Trophoblast cell (in vitro differentiated cells and primary cell): Measurements from ENCODE around the gene TACR1.
A peak's percentile ranks its signal among the peaks of the same experiment; 100 is the strongest.
"Not testable (repeated sequence)": the region's sequence is repeated elsewhere in the genome, so short reads cannot be mapped to it uniquely, and the experiment has no call there.

ENCODE experiments used
- DNase-seq, 2 donors: peaks; one replicate each; pipeline ENCODE4 v3.0.0-alpha.2; 2016
- H2AFZ ChIP-seq: 2 replicates; pipeline ENCODE4 v1.6.1; 2013; ENCODE audit warnings: low read length, moderate library complexity, mild to moderate bottlenecking; ENCODE audit not compliant: insufficient read depth, poor library complexity
- H2AK5ac ChIP-seq: 2 replicates; pipeline ENCODE4 v1.6.1; 2013; ENCODE audit warnings: mild to moderate bottlenecking, low read length
- H2BK120ac ChIP-seq: 2 replicates; pipeline ENCODE4 v1.6.1; 2013; ENCODE audit warnings: low read length, mild to moderate bottlenecking, moderate library complexity; ENCODE audit not compliant: insufficient read depth, poor library complexity
- H2BK12ac ChIP-seq: 2 replicates; pipeline ENCODE4 v1.6.1; 2013; ENCODE audit warnings: mild to moderate bottlenecking, low read length, moderate library complexity
- H2BK5ac ChIP-seq: 2 replicates; pipeline ENCODE4 v1.6.1; 2013; ENCODE audit warnings: low read length, low read depth, moderate library complexity, mild to moderate bottlenecking; ENCODE audit not compliant: poor library complexity
- H3K14ac ChIP-seq: 2 replicates; pipeline ENCODE4 v1.6.1; 2013; ENCODE audit warnings: mild to moderate bottlenecking, low read length
- H3K18ac ChIP-seq: 2 replicates; pipeline ENCODE4 v1.6.1; 2013; ENCODE audit warnings: mild to moderate bottlenecking, low read length
- H3K23ac ChIP-seq: 2 replicates; pipeline ENCODE4 v1.6.1; 2013; ENCODE audit warnings: low read length
- H3K27ac ChIP-seq: 2 replicates; pipeline ENCODE4 v1.5.1; 2013; ENCODE audit warnings: low read depth, mild to moderate bottlenecking, inconsistent platforms, low read length, moderate library complexity
- H3K27me3 ChIP-seq: 2 replicates; pipeline ENCODE4 v1.6.1; 2013; ENCODE audit warnings: inconsistent platforms, mild to moderate bottlenecking, low read length, moderate library complexity; ENCODE audit not compliant: insufficient read depth
- H3K36me3 ChIP-seq, 2 experiments: 1 replicate in 1 of 2; 2 replicates in 1 of 2; pipeline ENCODE4 v1.6.1; 2013; ENCODE audit warnings: low read length in 2 of 2, mild to moderate bottlenecking in 2 of 2, moderate library complexity in 1 of 2; ENCODE audit not compliant: insufficient read depth in 2 of 2, control insufficient read depth in 1 of 2
- H3K4ac ChIP-seq: 2 replicates; pipeline ENCODE4 v1.6.1; 2013; ENCODE audit warnings: low read depth, mild to moderate bottlenecking, low read length, moderate library complexity
- H3K4me1 ChIP-seq, 2 experiments: 1 replicate in 1 of 2; 2 replicates in 1 of 2; pipeline ENCODE4 v1.6.1; 2013; ENCODE audit warnings: low read length in 2 of 2, mild to moderate bottlenecking in 2 of 2, moderate library complexity in 1 of 2; ENCODE audit not compliant: insufficient read depth in 2 of 2, control insufficient read depth in 1 of 2
- H3K4me2 ChIP-seq: 2 replicates; pipeline ENCODE4 v1.6.1; 2013; ENCODE audit warnings: inconsistent platforms, mild to moderate bottlenecking, low read length, moderate library complexity
- H3K4me3 ChIP-seq: 2 replicates; pipeline ENCODE4 v1.5.1; 2013; ENCODE audit warnings: mild to moderate bottlenecking, low read depth, low read length, inconsistent platforms
- H3K79me1 ChIP-seq: one replicate; pipeline ENCODE4 v1.6.1; 2013; ENCODE audit warnings: low read length
- H3K79me2 ChIP-seq: 2 replicates; pipeline ENCODE4 v1.6.1; 2013; ENCODE audit warnings: low read length, mild to moderate bottlenecking; ENCODE audit not compliant: control insufficient read depth, insufficient read depth, poor library complexity
- H3K9ac ChIP-seq: 2 replicates; pipeline ENCODE4 v1.6.1; 2013; ENCODE audit warnings: mild to moderate bottlenecking, low read length
- H3K9me3 ChIP-seq: 2 replicates; pipeline ENCODE4 v1.6.1; 2013; ENCODE audit warnings: low read depth, mild to moderate bottlenecking, control low read depth, inconsistent platforms, low read length; ENCODE audit not compliant: insufficient read depth
- H4K12ac ChIP-seq: 2 replicates; pipeline ENCODE4 v1.6.1; 2013; ENCODE audit warnings: low read depth, mild to moderate bottlenecking, low read length, moderate library complexity
- H4K8ac ChIP-seq: 2 replicates; pipeline ENCODE4 v1.6.1; 2013; ENCODE audit warnings: low read depth, mild to moderate bottlenecking, low read length, moderate library complexity
- H4K91ac ChIP-seq: one replicate; pipeline ENCODE4 v1.6.1; 2013; ENCODE audit warnings: low read depth, mild to moderate bottlenecking, low read length, moderate library complexity
- WGBS: extraction: QIAGEN DNeasy Blood & Tissue Kit; methylation state at CpG from one replicate; pipeline ENCODE4 v1.1.7; 2013; ENCODE audit warnings: missing lambda C conversion rate; ENCODE audit not compliant: insufficient read length, insufficient coverage; ENCODE audit errors: extremely low coverage; 5-methylcytosine and 5-hydroxymethylcytosine counted together

TACR1 gene

GRCh38 chr2:75175456-75175855 is 23.9 kb downstream of the TACR1 start:
- Histone ChIP-seq H2AK5ac (no peak overlapping the region), H3K23ac (no peak overlapping the region), H3K36me3 (no peaks in the 10 kb centered on the region), H4K12ac (no peak overlapping the region), H3K9ac (no peak overlapping the region), H2BK12ac (no peak overlapping the region), H4K91ac (no peak overlapping the region), H3K9me3 (no peaks in the 10 kb centered on the region), H3K4me2 (no peak overlapping the region), H2BK5ac (no peak overlapping the region), H4K8ac (no peak overlapping the region), H3K79me1 (no peaks in the 10 kb centered on the region), H3K27me3 (no peaks in the 10 kb centered on the region), H3K27ac (no peak overlapping the region), H3K14ac (no peak overlapping the region), H3K79me2 (no peaks in the 10 kb centered on the region), H2AFZ (no peak overlapping the region), H3K4me1 (peaks cover 2% of the 10 kb centered on the region in 2 experiments), H3K4ac (no peak overlapping the region), H2BK120ac (no peak overlapping the region), H3K4me3 (no peak overlapping the region), H3K18ac (no peak overlapping the region)
- no peak for DNase-seq
- WGBS: no CpG with 5 or more reads among the region's 3 CpGs

DNA sequence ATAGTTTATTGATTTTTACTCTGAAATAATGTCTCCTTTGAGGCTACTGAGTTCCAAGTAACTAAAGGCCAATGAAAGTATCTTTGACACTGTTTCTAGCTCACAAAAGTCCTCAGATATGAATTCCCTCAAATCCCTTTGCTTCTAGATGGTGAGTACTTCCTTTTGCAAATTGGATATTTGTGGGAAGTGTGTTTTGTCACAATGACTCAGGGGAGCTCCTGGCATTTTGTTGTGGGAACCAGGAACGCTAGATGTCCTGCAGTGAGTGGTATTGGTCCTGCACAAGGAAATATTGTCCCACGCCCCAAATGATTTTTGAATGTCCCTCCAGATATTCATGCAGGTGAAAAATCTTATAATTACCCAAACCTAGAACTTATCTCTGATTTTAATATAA is 24.3 kb downstream of the TACR1 start:
- Histone ChIP-seq H4K91ac (no peak overlapping the region), H2BK5ac (no peak overlapping the region), H3K4me3 (no peak overlapping the region), H3K79me1 (no peaks in the 10 kb centered on the region), H3K79me2 (no peaks in the 10 kb centered on the region), H3K27me3 (no peaks in the 10 kb centered on the region), H3K27ac (no peak overlapping the region), H3K4ac (no peak overlapping the region), H3K18ac (no peak overlapping the region), H3K9me3 (no peaks in the 10 kb centered on the region), H2AFZ (no peak overlapping the region), H2BK120ac (no peak overlapping the region), H4K12ac (no peak overlapping the region), H3K4me1 (no peaks in the 10 kb centered on the region), H3K9ac (no peak overlapping the region), H3K36me3 (no peaks in the 10 kb centered on the region), H2BK12ac (no peak overlapping the region), H4K8ac (no peak overlapping the region), H3K14ac (no peak overlapping the region), H3K23ac (no peak overlapping the region), H2AK5ac (no peak overlapping the region), H3K4me2 (no peak overlapping the region)
- WGBS: no CpG with 5 or more reads among the region's 2 CpGs
- DNase-seq: no peak

- Histone ChIP-seq H3K79me1 (no peaks in the 10 kb centered on the region), H3K23ac (no peak overlapping the region), H3K4me3 (no peak overlapping the region), H4K12ac (no peak overlapping the region), H2AK5ac (no peak overlapping the region), H3K4me1 (no peaks in the 10 kb centered on the region), H2AFZ (no peak overlapping the region), H4K91ac (no peak overlapping the region), H3K4me2 (no peak overlapping the region), H3K4ac (no peak overlapping the region), H3K18ac (no peak overlapping the region), H3K14ac (no peak overlapping the region), H3K27ac (no peak overlapping the region), H3K9ac (no peak overlapping the region), H3K36me3 (no peaks in the 10 kb centered on the region), H3K79me2 (no peaks in the 10 kb centered on the region), H2BK12ac (no peak overlapping the region), H3K27me3 (no peaks in the 10 kb centered on the region), H2BK120ac (no peak overlapping the region), H3K9me3 (no peaks in the 10 kb centered on the region), H4K8ac (no peak overlapping the region), H2BK5ac (no peak overlapping the region)
- no peak for DNase-seq
- no CpG with 5 or more reads among the region's 2 CpGs for WGBS
Measured at GRCh38 chr2:75174519-75174918, 24.8 kb downstream of the TACR1 start.

GRCh38 chr2:75173740-75174139 is 25.6 kb downstream of the TACR1 start:
- no peak for DNase-seq
- Histone ChIP-seq H3K9me3 (no peaks in the 10 kb centered on the region), H3K4me1 (no peaks in the 10 kb centered on the region), H3K79me2 (no peaks in the 10 kb centered on the region), H2AFZ (no peak overlapping the region), H3K27ac (no peak overlapping the region), H2BK12ac (no peak overlapping the region), H3K4ac (no peak overlapping the region), H3K79me1 (no peaks in the 10 kb centered on the region), H4K91ac (no peak overlapping the region), H3K9ac (no peak overlapping the region), H3K36me3 (no peaks in the 10 kb centered on the region), H4K12ac (no peak overlapping the region), H3K18ac (no peak overlapping the region), H3K23ac (peak overlapping the region; percentile 52), H2BK5ac (no peak overlapping the region), H3K4me3 (no peak overlapping the region), H3K4me2 (no peak overlapping the region), H4K8ac (no peak overlapping the region), H2BK120ac (no peak overlapping the region), H3K14ac (no peak overlapping the region), H2AK5ac (no peak overlapping the region), H3K27me3 (no peaks in the 10 kb centered on the region)

GRCh38 chr2:75171423-75171822 is 27.9 kb downstream of the TACR1 start:
- not testable (repeated sequence) for H3K79me2 ChIP-seq, H2AK5ac ChIP-seq, H3K4me1 ChIP-seq, H3K4me3 ChIP-seq, H2BK5ac ChIP-seq, H4K12ac ChIP-seq, H2BK120ac ChIP-seq, H3K27ac ChIP-seq, H3K79me1 ChIP-seq, H2BK12ac ChIP-seq, H4K8ac ChIP-seq, H3K14ac ChIP-seq, H4K91ac ChIP-seq, H3K36me3 ChIP-seq, H3K9ac ChIP-seq, H3K23ac ChIP-seq, H3K4me2 ChIP-seq, H3K27me3 ChIP-seq, H2AFZ ChIP-seq, H3K9me3 ChIP-seq, H3K4ac ChIP-seq, H3K18ac ChIP-seq, DNase-seq
- no CpG with 5 or more reads among the region's 5 CpGs for WGBS
